HL-60/S4 (cell line): ENCODE measurements around the gene CTNNA3.
"Not testable (repeated sequence)": the region's sequence is repeated elsewhere in the genome, so short reads cannot be mapped to it uniquely, and the experiment has no call there.

Experiments used
- in situ Hi-C: fragments of 300-500 bp; cut with MboI; formaldehyde crosslinking; loops from 2 replicates; pipeline ENCODE4 v1.14.3; 2022; ENCODE audit warnings: low sequenced_read_pairs

CTNNA3 gene

DNA sequence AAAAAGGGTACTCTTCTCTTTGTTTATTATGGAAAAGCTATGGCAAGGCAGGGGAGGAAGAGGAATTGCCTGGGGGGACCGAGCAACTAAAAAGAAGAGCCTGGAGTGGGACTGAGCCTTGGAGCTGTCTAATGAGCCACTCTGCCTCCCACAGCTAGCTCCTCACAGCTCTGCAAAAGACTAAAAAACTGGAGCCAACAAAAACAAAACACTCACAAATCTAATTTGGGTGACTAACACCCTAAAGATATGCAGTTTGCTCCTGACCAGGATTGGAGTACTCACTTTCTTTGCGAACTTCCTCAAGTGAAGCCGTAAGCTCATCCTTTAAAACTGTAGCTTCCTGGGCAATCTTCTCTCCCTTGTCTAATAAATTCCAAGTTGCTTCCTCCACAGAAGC, 89.4 kb downstream of the CTNNA3 start:
- in situ Hi-C loops = no loop called here

GRCh38 chr10:67603701-67604100, 92.3 kb downstream of the CTNNA3 start:
- in situ Hi-C loops = no loop called here

- in situ Hi-C loops = no loop called here
Observed at GRCh38 chr10:67603086-67603485, 92.9 kb downstream of the CTNNA3 start.

DNA sequence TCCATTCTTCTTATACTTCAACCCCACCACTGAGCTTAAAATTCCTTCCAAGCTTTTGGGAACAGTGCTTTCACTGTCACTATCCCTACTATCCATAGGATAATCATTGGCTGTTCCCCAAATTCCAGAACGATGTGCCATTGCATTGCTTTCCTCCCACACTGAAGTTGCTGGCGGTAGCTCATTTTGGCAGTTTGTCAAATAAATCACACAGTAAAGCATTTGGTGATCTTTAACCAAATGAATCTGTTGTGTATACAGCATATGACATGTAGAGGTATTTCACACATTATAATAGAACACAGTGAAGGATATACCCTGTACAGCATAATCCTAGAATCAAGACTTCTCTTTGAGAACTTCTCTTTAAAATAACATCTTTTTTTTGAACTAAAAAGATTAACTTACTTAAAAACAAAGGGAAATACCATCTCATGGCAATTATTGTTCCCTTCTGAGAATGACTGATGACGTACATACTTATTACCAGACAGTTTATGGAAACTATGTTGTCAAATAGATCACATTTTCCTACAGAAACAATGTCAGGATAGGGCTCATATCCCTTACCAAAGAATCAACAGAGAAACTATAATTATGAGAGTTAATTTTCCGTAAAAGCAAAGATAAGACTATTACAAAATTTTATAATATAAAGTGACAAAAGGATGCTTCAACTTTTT, 93.6 kb downstream of the CTNNA3 start:
- in situ Hi-C loops = no loop called here

DNA sequence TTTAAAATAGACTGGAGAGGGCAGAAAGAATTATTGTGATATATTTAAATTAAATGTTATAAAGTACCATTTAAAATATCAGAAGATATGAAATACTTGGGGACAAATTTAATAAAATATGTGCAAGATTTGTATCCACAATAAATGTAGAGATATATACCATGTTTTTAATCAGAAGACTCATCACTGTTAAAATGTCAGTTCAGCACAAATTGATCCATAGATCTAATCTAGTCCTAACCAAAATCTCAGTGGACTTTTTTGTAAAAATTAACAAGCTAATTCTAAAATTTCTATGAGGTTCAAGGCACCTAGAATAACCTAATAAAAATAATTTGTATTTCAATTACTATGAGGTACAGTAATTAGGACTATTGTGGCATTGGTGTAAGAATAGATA, 96.4 kb downstream of the CTNNA3 start:
- in situ Hi-C loops = no loop called here

DNA sequence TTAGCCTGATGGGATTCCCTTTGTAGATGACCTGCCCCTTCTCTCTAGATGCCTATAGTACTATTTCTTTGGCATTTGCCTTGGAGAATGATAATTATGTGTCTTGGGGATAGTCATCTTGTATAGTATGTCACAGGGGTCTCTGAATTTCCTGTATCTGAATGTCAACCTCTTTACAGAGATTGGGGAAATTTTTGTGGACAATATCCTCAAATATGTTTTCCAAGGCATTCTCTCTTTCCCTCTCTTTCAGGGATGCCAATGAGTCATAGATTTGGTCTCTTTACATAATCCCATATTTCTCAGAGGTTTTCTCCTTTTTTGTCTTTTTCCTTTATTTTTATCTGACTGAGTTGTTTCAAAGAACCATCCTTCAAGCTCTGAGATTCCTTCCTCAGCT, 99.4 kb downstream of the CTNNA3 start:
- in situ Hi-C loops = no loop called here

GRCh38 chr10:67587771-67588170, 108.2 kb downstream of the CTNNA3 start:
- in situ Hi-C loops = no loop called here

GRCh38 chr10:67575532-67575931, 120.5 kb downstream of the CTNNA3 start:
- in situ Hi-C loops = no loop called here

GRCh38 chr10:67573484-67573883, 122.5 kb downstream of the CTNNA3 start:
- in situ Hi-C loops = no loop called here

- in situ Hi-C loops = no loop called here
Observed at GRCh38 chr10:67571503-67571902, 124.5 kb downstream of the CTNNA3 start.

GRCh38 chr10:67558311-67558710, 137.7 kb downstream of the CTNNA3 start:
- in situ Hi-C loops = not testable (repeated sequence)

GRCh38 chr10:67553254-67553653, 142.7 kb downstream of the CTNNA3 start:
- in situ Hi-C loops = no loop called here

- in situ Hi-C loops = no loop called here
Observed at GRCh38 chr10:67550838-67551402, 145.1 kb downstream of the CTNNA3 start.

- in situ Hi-C loops = no loop called here
Observed at GRCh38 chr10:67550046-67550445, 145.9 kb downstream of the CTNNA3 start.

DNA sequence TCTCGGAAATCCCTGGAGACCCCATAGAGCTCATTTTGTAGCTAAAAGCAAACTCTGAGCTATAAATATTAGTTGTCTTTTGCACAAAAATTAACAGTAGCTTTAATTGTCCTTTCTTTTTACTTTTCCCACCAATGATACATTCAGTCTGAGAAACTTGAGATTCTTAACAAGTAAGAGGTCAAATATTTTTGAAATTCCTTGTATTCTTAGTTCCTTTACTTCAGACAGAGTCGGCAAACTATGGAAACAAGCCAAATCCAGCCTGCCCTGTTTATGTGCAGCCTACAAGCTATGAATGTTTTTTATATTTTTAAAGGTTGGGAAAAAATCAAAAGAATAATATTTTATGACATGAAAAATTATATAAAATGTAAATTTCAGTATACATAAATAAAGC, 146.6 kb downstream of the CTNNA3 start:
- in situ Hi-C loops = no loop called here

DNA sequence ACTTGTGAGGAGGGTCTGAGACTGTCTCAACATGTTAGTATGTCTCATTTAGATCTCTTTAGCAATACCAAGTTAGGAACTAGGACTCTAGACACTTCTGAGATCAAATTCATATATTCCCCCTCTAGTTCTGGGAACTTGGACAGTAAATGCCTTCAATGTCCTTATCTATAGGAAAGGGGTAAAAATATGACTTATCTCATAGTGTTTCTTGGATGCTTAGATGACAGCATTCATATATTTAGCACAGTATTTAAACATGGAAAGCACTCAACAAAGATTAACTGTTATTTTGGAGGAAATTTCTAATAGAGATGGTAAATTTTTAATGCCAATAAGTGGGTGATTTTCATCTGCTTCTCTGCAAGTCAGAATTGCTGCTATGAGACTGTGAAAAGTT, 154.6 kb downstream of the CTNNA3 start:
- in situ Hi-C loops = no loop called here

- in situ Hi-C loops = no loop called here
Observed at GRCh38 chr10:67539312-67539711, 156.7 kb downstream of the CTNNA3 start.

- in situ Hi-C loops = no loop called here
Observed at GRCh38 chr10:67537906-67538305, 158.1 kb downstream of the CTNNA3 start.

GRCh38 chr10:67533376-67533775, 162.6 kb downstream of the CTNNA3 start:
- in situ Hi-C loops = no loop called here

- in situ Hi-C loops = not testable (repeated sequence)
Observed at GRCh38 chr10:67530990-67531389, 165.0 kb downstream of the CTNNA3 start.

GRCh38 chr10:67527351-67527750, 168.6 kb downstream of the CTNNA3 start:
- in situ Hi-C loops = no loop called here

DNA sequence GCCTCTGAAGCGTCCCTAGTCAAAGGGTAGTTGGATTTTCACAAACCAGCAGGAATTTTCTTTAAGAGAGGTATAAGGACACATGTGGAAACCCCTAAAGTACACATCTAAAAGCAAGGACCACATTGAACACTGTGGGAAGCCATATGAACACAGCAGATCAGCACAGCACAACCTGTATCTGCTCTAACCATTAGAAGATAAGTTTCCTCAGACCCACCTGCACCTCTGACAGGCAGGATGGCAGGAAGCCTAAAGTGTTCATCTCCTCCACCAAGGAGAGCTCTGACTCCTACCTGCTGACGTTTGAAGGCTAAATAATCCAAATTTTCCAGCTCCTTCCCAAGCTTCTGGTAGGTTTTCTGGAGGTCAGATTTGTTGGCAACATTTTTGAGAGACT, 174.4 kb downstream of the CTNNA3 start:
- in situ Hi-C loops = no loop called here
